ENCODE measurements around the gene SARS1. TPM values are rescaled to one million over a fixed set of nuclear protein-coding genes. Genes with fewer than 3 reads are reported as not detected.
"Not testable (repeated sequence)": the region's sequence is repeated elsewhere in the genome, so short reads cannot be mapped to it uniquely, and the experiment has no call there.

Gene SARS1
- total RNA-seq, 1 experiment from 2014 or later, result 129 TPM

DNA sequence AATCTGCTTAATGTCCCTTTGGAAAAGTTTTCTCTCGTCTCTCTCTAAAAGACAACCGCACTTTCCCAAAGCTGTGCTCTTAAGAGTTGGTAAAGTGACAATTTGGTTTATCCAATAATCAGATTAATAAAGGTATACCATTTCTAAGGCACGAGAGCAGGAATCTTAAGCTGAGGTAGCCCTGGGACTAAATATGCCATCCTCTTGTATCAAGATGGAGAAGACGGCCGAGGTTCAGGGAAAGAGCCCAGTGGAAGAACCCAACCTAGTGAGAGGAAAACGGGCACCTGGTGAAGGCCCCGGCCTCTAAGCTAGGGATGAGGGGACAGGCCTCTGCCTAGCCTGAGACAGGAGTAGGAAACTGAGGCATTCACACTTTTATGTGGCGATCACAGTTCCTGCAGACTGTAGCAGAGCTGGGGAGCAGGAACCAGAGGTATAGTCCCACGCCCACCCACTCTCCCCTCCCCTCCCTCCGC is 334 bp upstream of the SARS1 start:
- H3K27ac Mint-ChIP-seq (ENCODE audit: unreplicated experiment), result peak overlapping the region; percentile 99
- H3K27me3 Mint-ChIP-seq (ENCODE audit: unreplicated experiment), result peaks cover 15% of the 10 kb centered on the region
- H3K4me1 Mint-ChIP-seq (ENCODE audit: low read depth, unreplicated experiment), result peaks cover 15% of the 10 kb centered on the region
- no peaks in the 10 kb centered on the region for H3K9me3 Mint-ChIP-seq (ENCODE audit: low read depth, unreplicated experiment)
- CTCF ChIA-PET, result interaction anchor here (1.7 kb wide), 1 partner anchor 12 kb away, joined by 7 read pairs; no protein-coding TSS in a partner anchor
- TF ChIP-seq, protein P1, sequence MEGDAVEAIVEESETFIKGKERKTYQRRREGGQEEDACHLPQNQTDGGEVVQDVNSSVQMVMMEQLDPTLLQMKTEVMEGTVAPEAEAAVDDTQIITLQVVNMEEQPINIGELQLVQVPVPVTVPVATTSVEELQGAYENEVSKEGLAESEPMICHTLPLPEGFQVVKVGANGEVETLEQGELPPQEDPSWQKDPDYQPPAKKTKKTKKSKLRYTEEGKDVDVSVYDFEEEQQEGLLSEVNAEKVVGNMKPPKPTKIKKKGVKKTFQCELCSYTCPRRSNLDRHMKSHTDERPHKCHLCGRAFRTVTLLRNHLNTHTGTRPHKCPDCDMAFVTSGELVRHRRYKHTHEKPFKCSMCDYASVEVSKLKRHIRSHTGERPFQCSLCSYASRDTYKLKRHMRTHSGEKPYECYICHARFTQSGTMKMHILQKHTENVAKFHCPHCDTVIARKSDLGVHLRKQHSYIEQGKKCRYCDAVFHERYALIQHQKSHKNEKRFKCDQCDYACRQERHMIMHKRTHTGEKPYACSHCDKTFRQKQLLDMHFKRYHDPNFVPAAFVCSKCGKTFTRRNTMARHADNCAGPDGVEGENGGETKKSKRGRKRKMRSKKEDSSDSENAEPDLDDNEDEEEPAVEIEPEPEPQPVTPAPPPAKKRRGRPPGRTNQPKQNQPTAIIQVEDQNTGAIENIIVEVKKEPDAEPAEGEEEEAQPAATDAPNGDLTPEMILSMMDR (IDR thresholded peaks at IDR 0.05; ENCODE audit: unreplicated experiment), result no peak
- peak overlapping the region; percentile 98 for H3K4me3 Mint-ChIP-seq (ENCODE audit: low read depth, unreplicated experiment)
- H3K36me3 Mint-ChIP-seq (ENCODE audit: insufficient read depth, unreplicated experiment), result peaks cover 37% of the 10 kb centered on the region
- no peak for DNase-seq
- intact Hi-C loops (cut with micrococcal nuclease; ENCODE audit: unreplicated experiment), result no loop called here
- no TSS peak for BruUV-seq (replicated peaks)

DNA sequence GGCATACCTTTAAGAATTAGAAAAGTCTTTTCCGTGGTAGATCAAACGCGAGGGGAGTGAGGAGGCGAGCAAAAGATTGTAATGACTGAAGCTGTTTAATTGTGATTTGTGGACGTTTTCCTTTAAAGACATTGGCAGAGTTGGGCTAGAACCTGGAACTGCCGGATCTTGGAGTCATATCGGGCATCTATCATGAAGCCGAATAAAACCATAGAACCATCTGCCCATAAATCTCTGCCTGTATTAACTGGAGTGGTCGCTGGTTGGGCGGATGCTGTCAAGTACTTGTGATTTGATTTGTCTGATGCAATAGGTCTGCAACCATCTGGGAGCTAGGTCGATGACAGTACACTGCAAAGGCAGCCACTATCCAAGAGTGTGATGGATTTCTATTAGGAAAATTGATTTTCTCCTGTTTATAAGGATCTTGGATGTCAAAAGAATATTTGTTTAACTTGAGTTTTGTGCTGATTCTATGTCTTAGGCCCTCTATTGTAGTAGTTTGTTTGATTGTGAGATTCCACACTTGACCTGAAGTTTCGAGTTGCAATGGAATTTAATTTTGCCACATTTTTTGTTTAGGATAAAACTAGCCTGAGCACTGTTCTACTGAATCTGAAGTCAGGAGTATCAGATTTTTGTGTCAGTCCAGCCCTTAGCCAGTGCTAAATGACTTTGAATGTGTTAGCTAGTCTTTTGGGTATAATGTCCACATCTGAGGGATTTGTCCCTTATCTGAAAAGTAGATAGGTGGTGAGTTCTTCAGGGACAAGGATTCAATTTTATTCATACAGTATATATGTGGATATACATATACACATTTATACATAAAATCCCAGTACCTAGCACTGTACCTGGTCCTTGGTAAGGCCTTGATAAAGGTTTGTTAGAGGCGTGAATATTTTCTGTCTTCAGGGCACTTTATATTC is 1.2 kb downstream of the SARS1 start:
- intact Hi-C loops (cut with micrococcal nuclease; ENCODE audit: unreplicated experiment), result no loop called here
- no peaks in the 10 kb centered on the region for H3K9me3 Mint-ChIP-seq (ENCODE audit: low read depth, unreplicated experiment)
- peak; percentile 44 for DNase-seq
- CTCF ChIA-PET, result interaction anchor here (0.5 to 0.6 kb wide), 3 partner anchors 75 to 126 kb away, joined by 3 to 4 read pairs (median 3); a partner anchor contains a TSS
- H3K27me3 Mint-ChIP-seq (ENCODE audit: unreplicated experiment), result peaks cover 3% of the 10 kb centered on the region
- H3K4me1 Mint-ChIP-seq (ENCODE audit: low read depth, unreplicated experiment), result peaks cover 22% of the 10 kb centered on the region
- TF ChIP-seq, protein P1 (IDR thresholded peaks at IDR 0.05; ENCODE audit: unreplicated experiment), result no peak
- peaks cover 43% of the 10 kb centered on the region for H3K36me3 Mint-ChIP-seq (ENCODE audit: insufficient read depth, unreplicated experiment)
- TSS peak; percentile 62 for BruUV-seq (replicated peaks)
- peak overlapping the region; percentile 98 for H3K4me3 Mint-ChIP-seq (ENCODE audit: low read depth, unreplicated experiment)
- peak overlapping the region; percentile 99 for H3K27ac Mint-ChIP-seq (ENCODE audit: unreplicated experiment)

DNA sequence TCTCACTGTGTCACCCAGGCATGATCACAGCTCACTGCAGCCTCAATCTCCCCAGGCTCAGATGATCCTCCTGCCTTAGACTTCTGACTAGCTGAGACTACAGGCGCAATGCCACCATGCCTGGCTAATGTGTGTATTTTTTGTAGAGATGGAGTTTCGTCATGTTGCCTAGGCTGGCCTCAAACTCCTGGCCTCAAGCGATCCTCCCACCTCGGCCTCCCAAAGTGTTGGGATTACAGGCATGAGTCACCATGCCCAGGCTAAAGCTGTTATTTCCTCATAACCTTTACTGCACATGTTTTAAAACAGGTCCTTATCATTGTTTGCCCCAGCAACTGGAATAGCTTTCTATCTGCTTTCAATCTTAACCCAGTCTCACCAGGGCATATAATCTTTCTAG is 2.9 kb downstream of the SARS1 start:
- no TSS peak for BruUV-seq (replicated peaks)
- H3K27me3 Mint-ChIP-seq (ENCODE audit: unreplicated experiment), result no peaks in the 10 kb centered on the region
- CTCF ChIA-PET, result no interaction called here

DNA sequence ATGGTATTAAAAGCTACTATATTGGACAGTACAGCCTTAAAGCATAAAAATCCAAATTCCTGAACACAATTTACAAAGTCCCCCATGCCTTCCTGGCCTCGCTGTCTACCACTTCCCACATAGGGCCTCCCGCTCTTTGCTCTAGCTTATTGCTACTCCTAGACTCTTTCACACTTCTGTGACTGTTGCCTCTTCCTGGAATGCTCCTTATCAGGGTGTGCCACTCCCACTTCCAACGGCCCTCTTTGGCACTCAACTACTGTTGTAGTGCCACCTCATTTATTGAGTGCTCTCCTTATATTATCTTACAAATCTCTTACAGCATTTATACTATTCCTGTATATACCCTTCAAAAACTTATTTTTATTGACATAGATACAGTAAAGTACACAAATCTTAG is 4.8 kb downstream of the SARS1 start:
- CTCF ChIA-PET, result no interaction called here

More for the DNA sequence above, 2.9 kb downstream of the SARS1 start:
- H3K27ac Mint-ChIP-seq (ENCODE audit: unreplicated experiment), result peak overlapping the region; percentile 99
- peaks cover 22% of the 10 kb centered on the region for H3K4me1 Mint-ChIP-seq (ENCODE audit: low read depth, unreplicated experiment)
- no peak for DNase-seq
- H3K9me3 Mint-ChIP-seq (ENCODE audit: low read depth, unreplicated experiment), result no peaks in the 10 kb centered on the region
- peak overlapping the region; percentile 98 for H3K4me3 Mint-ChIP-seq (ENCODE audit: low read depth, unreplicated experiment)
- peaks cover 52% of the 10 kb centered on the region for H3K36me3 Mint-ChIP-seq (ENCODE audit: insufficient read depth, unreplicated experiment)
- intact Hi-C loops (cut with micrococcal nuclease; ENCODE audit: unreplicated experiment), result no loop called here
- TF ChIP-seq, protein P1 (IDR thresholded peaks at IDR 0.05; ENCODE audit: unreplicated experiment), result no peak

DNA sequence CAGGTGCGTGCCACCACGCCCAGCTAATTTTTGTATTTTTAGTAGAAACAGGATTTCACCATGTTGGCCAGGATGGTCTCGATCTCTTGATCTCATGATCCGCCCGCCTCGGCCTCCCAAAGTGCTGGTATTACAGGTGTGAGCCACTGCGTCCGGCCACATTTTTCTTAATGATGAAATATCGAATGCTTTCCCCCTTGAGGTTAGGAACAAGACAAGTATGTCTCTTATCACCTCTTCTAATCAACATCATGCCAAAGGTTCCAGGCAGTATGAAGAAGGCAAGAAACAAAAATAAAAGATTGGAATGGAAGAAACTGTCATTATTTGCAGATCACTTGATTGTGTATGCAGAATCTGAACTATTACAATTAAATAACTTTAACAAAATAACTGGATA is 7.5 kb downstream of the SARS1 start:
- not testable (repeated sequence) for H3K27me3 Mint-ChIP-seq (ENCODE audit: unreplicated experiment)

More for the DNA sequence above, 4.8 kb downstream of the SARS1 start:
- Mint-ChIP-seq H3K4me3 (ENCODE audit: low read depth, unreplicated experiment) (peak overlapping the region; percentile 4), H3K4me1 (ENCODE audit: low read depth, unreplicated experiment) (peaks cover 22% of the 10 kb centered on the region), H3K36me3 (ENCODE audit: insufficient read depth, unreplicated experiment) (peaks cover 51% of the 10 kb centered on the region), H3K9me3 (ENCODE audit: low read depth, unreplicated experiment) (no peaks in the 10 kb centered on the region), H3K27me3 (ENCODE audit: unreplicated experiment) (no peaks in the 10 kb centered on the region), H3K27ac (ENCODE audit: unreplicated experiment) (peak overlapping the region; percentile 70)
- BruUV-seq (replicated peaks), result no TSS peak
- intact Hi-C loops (cut with micrococcal nuclease; ENCODE audit: unreplicated experiment), result no loop called here
- peak; percentile 24 for DNase-seq
- TF ChIP-seq, protein P1 (IDR thresholded peaks at IDR 0.05; ENCODE audit: unreplicated experiment), result no peak

More for the DNA sequence above, 7.5 kb downstream of the SARS1 start:
- H3K9me3 Mint-ChIP-seq (ENCODE audit: low read depth, unreplicated experiment); BruUV-seq (replicated peaks); H3K4me3 Mint-ChIP-seq (ENCODE audit: low read depth, unreplicated experiment); intact Hi-C loops (cut with micrococcal nuclease; ENCODE audit: unreplicated experiment); DNase-seq; CTCF ChIA-PET; H3K27ac Mint-ChIP-seq (ENCODE audit: unreplicated experiment): not testable (repeated sequence)
- peaks cover 16% of the 10 kb centered on the region for H3K4me1 Mint-ChIP-seq (ENCODE audit: low read depth, unreplicated experiment)
- peaks cover 40% of the 10 kb centered on the region for H3K36me3 Mint-ChIP-seq (ENCODE audit: insufficient read depth, unreplicated experiment)
